DND-41 (cell line): ENCODE measurements around the gene ZNF283.

Experiments
- ATAC-seq: fragments of 200-7000 bp; cut with Tn5 transposase; 3 replicates; pipeline ENCODE4 v1.9.1; 2021; ENCODE audit warnings: low read depth; ENCODE audit not compliant: insufficient read depth
- DNase-seq: peaks from one replicate; pipeline ENCODE4 v3.0.0-alpha.2; 2020
- H2AFZ ChIP-seq: 2 replicates; pipeline ENCODE4 v1.6.0; 2012; ENCODE audit warnings: low read depth, low read length
- H3K27ac ChIP-seq: 2 replicates; pipeline ENCODE4 v1.5.1; 2012; ENCODE audit warnings: low read length, inconsistent platforms
- H3K27me3 ChIP-seq: fragments of 200-600 bp; sonication (generic); 2 replicates; pipeline ENCODE4 v1.6.0; 2012; ENCODE audit warnings: low read length, mild to moderate bottlenecking, inconsistent platforms; ENCODE audit not compliant: insufficient read depth, poor library complexity
- H3K36me3 ChIP-seq: 2 replicates; pipeline ENCODE4 v1.5.1; 2012; ENCODE audit warnings: low read length, inconsistent platforms; ENCODE audit not compliant: insufficient read depth
- H3K4me1 ChIP-seq: 2 replicates; pipeline ENCODE4 v1.5.1; 2012; ENCODE audit warnings: mild to moderate bottlenecking, low read length; ENCODE audit not compliant: insufficient read depth
- H3K4me2 ChIP-seq: 2 replicates; pipeline ENCODE4 v1.6.0; 2012; ENCODE audit warnings: mild to moderate bottlenecking, moderate library complexity, low read length, inconsistent platforms; ENCODE audit not compliant: insufficient read depth
- H3K4me3 ChIP-seq, 2 experiments: fragments of 200-600 bp in 1 of 2; shearing (Covaris generic) in 1 of 2; 2 replicates each; pipeline ENCODE4 v1.5.1; 2012 to 2016; ENCODE audit warnings: inconsistent platforms in 2 of 2, low read length in 2 of 2, mild to moderate bottlenecking in 2 of 2, low read depth in 1 of 2, moderate library complexity in 1 of 2
- H3K79me2 ChIP-seq: 2 replicates; pipeline ENCODE4 v1.6.0; 2012; ENCODE audit warnings: low read length, inconsistent platforms; ENCODE audit not compliant: insufficient read depth
- H3K9ac ChIP-seq: 2 replicates; pipeline ENCODE4 v1.6.0; 2012; ENCODE audit warnings: low read depth, mild to moderate bottlenecking, inconsistent platforms, low read length, moderate library complexity
- H3K9me3 ChIP-seq: 2 replicates; pipeline ENCODE4 v1.5.1; 2012; ENCODE audit warnings: low read length, moderate library complexity, mild to moderate bottlenecking, inconsistent platforms; ENCODE audit not compliant: insufficient read depth, severe bottlenecking
- H4K20me1 ChIP-seq: 2 replicates; pipeline ENCODE4 v1.6.0; 2012; ENCODE audit warnings: low read length; ENCODE audit not compliant: insufficient read depth
- CTCF ChIP-seq: IDR thresholded peaks from 2 replicates; pipeline ENCODE4 v1.5.1; 2012; ENCODE audit warnings: borderline replicate concordance, low read length, moderate library complexity, mild to moderate bottlenecking; ENCODE audit not compliant: poor library complexity, severe bottlenecking; ENCODE audit errors: extremely low read depth
- EZH2 ChIP-seq: IDR thresholded peaks from 3 replicates; pipeline ENCODE4 v1.6.1; 2012; ENCODE audit warnings: borderline replicate concordance, low read depth, mild to moderate bottlenecking, moderate library complexity, low read length, inconsistent platforms; ENCODE audit not compliant: severe bottlenecking

The ZNF283 gene

DNA sequence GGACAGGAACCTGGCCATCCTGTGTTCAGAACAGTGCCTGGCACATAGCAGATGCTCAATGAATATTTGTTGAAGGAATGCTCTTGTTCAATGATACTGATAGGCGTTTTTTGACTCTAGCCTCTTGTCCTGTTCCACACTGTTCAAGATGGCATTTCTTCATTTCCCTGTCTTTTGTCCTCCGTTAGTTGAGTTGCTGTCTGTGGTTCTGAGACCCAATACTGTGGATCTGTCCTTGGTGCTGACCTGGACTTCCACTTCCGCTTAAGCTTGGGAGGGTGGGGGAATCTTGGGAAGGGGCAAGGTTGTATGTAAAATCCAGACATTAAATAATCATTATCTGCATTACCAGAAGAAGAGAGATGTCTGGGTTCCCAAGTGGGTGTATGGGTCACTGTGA, 38.1 kb upstream of the ZNF283 start:
- Histone ChIP-seq H3K4me2 (no peak overlapping the region), H4K20me1 (no peaks in the 10 kb centered on the region), H3K9me3 (no peaks in the 10 kb centered on the region), H3K27me3 (no peaks in the 10 kb centered on the region), H3K36me3 (no peaks in the 10 kb centered on the region), H2AFZ (no peak overlapping the region), H3K4me3 (no peak overlapping the region), H3K79me2 (no peaks in the 10 kb centered on the region), H3K27ac (no peak overlapping the region), H3K9ac (no peak overlapping the region), H3K4me1 (peaks cover 15% of the 10 kb centered on the region)
- DNase-seq (peak; percentile 59), ATAC-seq (peak; percentile 30; the same call in 1 of the 3 replicates)
- no peak for TF ChIP-seq CTCF
- TF ChIP-seq EZH2: no peak

GRCh38 chr19:43790587-43790986, 36.5 kb upstream of the ZNF283 start:
- ATAC-seq (no peak), DNase-seq (no peak)
- Histone ChIP-seq H4K20me1 (no peaks in the 10 kb centered on the region), H3K36me3 (no peaks in the 10 kb centered on the region), H2AFZ (no peak overlapping the region), H3K79me2 (no peaks in the 10 kb centered on the region), H3K4me1 (no peaks in the 10 kb centered on the region), H3K4me3 (no peak overlapping the region), H3K4me2 (no peak overlapping the region), H3K9me3 (no peaks in the 10 kb centered on the region), H3K27ac (no peak overlapping the region), H3K27me3 (no peaks in the 10 kb centered on the region), H3K9ac (no peak overlapping the region)
- no peak for TF ChIP-seq EZH2
- TF ChIP-seq CTCF: no peak

DNA sequence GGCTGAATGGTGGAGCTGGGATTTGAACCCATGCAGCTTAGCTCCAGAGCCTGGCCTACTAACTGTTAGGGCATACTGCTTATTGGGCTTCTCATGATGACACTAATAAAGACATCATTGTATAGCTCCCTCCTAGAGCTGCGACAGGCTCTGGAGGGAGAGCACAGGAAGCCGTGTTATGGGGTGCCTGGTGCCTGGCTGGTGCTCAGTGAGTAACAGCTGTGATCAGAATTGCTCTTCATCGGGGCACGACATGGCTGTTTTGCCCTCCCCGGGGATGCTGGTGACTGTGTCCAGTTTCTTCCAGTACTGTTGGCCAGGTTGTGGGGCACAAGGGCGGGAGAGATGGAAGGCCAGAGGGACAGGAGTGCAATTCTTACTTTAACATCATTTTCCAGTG, 30.0 kb upstream of the ZNF283 start:
- ATAC-seq: no peak
- no peaks in the 10 kb centered on the region for H3K27me3 ChIP-seq
- no peak overlapping the region for H2AFZ ChIP-seq

More for the DNA sequence above, 30.0 kb upstream of the ZNF283 start:
- Histone ChIP-seq H3K4me1 (no peaks in the 10 kb centered on the region), H3K9me3 (no peaks in the 10 kb centered on the region), H3K27ac (no peak overlapping the region), H3K4me3 (no peak overlapping the region), H3K36me3 (no peaks in the 10 kb centered on the region), H3K9ac (no peak overlapping the region), H3K4me2 (no peak overlapping the region), H3K79me2 (no peaks in the 10 kb centered on the region), H4K20me1 (no peaks in the 10 kb centered on the region)
- no peak for DNase-seq
- TF ChIP-seq EZH2: no peak
- TF ChIP-seq CTCF: no peak
